Activated CD4-positive, CD25-positive, alpha-beta regulatory T cell (primary cell): ENCODE results near the gene DBP.
A peak's percentile ranks its signal among the peaks of the same experiment; 100 is the strongest.
"Not testable (repeated sequence)": the region's sequence is repeated elsewhere in the genome, so short reads cannot be mapped to it uniquely, and the experiment has no call there.

Experiments used
- DNase-seq, 4 experiments: peaks; one replicate each; lab custom pipeline; 2025; lab: John Stamatoyannopoulos, UW

Gene DBP

DNA sequence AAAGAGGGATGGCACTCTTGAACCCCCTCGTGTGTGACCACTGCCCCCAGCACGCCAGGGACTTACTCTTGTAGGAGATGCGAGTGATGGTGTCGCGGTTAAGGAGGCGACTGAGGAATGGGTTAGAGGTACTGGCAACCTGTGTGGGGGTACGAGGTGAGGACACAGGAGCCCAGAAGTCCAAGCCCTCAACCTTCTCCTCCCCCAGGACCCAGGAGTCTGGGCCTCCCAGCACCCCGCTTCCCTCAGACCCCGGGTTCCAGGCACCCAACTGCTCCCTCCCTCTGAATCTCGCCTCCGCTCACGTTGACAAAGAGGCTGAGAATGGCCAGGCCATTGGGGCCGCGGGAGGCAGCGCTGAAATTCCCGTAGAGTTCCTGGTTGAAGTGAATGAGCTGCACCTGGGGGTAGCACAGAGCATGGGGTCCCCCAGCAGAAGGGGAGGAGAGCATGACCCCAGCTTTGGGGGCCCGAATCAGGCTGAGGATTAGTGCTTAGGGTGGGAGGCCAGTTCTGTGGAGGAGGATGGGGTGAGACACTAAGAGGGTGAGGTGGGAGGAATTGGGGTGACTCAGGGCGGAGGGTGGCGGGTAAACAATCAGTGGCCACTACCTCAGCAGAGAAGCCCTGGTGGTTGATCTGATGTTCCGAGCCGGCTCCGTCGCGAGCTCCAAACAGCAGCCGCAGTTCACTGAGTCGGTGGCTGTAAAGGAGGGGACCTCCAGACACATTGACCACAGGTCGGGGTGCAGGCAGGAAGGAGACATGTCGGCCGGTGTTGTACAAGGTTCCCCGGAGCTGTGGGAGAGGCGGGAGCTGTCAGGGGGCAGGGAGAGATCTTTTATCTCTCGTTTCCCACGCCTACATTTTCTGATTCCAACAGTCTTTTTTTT, 2.5 kb upstream of the DBP start:
- DNase-seq: no peak

DNA sequence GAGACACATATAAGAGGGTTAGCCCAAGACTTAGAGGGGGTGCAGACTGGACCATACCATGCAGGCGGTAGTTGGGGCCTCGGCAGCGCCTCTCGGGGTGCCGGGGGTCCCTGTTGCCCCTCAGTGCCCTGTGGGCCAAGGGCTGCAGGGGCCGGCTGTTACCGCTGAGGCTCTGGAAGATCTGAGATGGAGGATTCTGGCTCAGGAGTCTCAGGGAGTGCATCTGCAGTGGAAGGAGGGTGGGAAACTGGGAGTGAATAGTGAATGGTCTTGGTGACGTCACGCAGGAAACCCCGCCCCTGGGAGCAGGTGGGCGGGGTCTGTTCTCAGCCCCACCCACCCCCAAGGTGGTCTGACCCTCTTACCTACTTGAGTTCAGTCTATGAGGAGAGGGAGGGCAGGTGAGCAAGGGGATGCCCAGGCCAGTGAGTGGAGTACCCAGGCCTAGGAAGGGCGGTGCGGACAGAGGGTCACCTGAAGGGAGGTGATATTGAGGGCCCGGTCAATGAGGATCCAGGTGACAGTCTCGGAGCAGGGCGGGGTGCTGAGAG, 1.7 kb upstream of the DBP start:
- no peak for DNase-seq

DNA sequence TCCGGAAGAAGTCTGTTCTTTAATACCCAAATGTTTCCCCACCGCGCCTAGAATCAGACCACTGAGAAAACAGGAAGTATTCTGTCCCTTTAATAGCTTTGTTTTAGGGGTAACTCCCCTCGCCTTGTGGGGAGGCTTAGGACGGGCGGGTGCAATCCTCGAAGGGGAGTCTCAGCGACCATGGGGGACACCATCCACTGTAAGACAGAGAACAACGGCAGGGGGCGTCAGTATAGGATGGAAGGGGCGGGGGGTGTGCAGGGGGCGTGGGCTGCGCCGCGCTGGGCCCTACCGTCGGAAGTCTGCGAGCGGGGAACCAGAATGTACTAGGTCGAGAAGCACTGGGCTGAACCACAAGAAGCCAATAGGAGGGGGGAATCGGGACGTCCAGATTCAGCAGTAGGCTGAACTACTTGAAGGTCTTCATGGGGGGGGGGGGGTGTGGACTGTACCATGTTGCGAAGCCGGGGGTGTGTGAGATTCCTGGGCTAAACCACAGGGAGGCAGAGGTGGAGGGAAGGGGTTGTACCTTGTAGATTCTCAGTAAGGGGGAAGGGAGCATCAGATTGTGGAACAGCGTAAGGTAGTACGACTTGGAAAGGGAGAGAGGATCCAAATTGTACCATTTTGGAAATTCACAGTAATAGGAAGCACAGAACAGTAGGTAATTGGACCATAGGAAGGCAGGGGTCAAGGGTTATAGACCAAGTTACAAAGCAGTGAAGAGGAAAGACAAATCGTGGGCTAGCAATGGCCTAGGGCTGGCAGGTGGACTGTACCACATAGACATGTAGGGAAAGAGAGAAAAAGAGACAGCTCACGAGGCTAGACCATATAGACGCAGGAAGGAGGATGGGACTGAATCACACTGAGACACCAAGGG, 1.0 kb upstream of the DBP start:
- peak; percentile 58 to 73 (median 64) for DNase-seq

GRCh38 chr19:48637449-48637947, 319 bp upstream of the DBP start:
- peak; percentile 95 to 99 (median 98) for DNase-seq

DNA sequence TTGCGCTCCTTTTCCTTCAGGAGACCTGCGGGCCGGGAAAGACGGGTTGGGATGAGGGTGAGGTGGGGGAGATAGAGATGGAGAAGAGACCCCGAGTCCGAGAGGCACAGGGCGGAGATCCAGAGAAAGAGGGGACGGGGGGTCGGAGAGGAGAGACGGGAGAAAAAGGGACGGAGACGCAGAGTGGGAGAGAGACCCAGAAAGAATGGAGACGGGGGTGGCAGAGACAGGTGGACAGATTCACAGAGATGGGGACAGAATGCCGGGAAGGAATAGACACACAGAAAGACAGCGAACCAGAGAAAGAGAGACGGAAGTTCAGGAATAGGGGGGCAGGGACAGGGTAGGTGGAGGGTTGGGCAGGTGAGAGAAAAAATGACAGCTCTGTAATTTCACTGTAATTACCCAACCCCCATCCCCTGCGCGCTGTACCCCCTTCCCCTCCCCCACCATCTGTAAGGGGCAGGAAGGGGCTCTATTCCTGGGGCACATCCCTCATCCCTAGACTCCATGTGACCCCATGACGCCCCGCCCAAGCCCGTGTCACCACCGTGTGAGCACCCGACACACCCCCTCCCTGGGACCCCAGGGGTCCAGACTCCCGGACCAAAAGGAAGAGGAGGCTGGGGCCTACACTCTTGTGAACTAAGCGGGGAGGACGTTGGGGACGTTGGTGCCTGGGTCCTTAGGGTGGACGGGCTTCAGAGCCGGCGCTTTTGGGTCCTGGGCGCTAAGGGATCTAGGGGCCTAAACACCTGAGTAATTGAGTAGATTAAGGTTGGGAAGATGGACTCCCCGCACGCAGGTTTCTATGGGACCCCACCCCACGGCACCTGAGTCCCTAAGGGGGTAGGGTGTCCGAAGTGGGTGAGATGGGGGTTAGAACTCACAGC, 967 bp downstream of the DBP start:
- DNase-seq: no peak

- peak; percentile 68 to 73 (median 70) for DNase-seq
Observed at GRCh38 chr19:48635263-48635965, 1.8 kb downstream of the DBP start.

- DNase-seq: peak; percentile 81 to 85 (median 84)
Observed at GRCh38 chr19:48634424-48635262, 2.5 kb downstream of the DBP start.

DNA sequence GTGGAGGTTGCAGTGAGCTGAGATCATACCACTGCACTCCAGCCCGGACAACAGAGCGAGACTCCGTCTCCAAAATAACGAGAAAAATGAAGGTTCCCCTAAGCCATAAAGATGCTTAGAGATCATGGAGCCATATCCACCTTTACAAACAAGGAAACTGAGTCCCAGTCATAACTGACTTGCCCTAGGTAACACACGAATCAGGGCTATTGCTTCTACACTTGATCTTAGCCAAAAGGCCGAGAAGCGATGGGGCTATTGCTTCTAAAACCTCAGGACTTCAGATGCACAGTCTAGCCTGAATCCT, 3.2 kb downstream of the DBP start:
- no peak for DNase-seq

- DNase-seq: no peak
Observed at GRCh38 chr19:48633148-48634035, 3.8 kb downstream of the DBP start.

DNA sequence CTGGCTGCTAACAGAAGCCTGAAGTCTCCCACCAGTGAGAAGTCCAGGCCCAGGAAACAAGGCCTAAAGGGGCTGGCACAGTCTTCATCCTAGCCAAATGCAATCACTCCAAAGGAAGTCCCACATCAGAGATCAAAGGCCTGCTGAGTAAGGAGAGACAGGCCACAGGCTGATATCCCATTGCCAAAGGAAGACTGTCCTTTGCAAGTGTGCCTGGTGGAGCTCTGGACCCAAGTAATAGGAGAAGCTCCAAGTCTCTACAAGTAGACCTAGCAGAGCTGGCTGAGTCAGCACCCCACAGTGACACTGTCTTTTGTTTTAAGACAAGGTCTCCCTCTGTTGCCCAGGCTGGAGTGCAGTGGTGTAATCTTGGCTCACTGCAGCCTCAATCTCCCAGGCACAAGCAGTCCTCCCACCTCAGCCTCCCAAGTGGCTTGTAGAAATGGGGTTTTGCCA, 4.5 kb downstream of the DBP start:
- no peak for DNase-seq

DNA sequence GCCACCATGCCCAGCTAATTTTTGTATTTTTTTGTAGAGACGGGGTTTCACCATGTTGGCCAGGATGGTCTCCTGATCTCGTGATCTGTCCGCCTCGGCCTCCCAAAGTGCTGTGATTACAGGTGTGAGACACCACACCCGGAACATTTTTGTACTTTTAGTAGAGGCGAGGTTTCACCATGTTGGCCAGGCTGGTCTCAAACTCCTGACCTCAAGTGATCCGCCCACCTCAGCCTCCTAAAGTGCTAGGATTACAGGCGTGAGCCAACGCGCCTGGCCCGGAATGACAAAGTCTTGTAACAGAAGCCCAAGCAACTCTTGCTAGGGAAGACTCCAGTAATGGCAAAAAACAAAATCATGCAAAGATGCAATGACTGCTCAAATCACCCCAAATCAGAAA, 4.9 kb downstream of the DBP start:
- DNase-seq: not testable (repeated sequence)

DNA sequence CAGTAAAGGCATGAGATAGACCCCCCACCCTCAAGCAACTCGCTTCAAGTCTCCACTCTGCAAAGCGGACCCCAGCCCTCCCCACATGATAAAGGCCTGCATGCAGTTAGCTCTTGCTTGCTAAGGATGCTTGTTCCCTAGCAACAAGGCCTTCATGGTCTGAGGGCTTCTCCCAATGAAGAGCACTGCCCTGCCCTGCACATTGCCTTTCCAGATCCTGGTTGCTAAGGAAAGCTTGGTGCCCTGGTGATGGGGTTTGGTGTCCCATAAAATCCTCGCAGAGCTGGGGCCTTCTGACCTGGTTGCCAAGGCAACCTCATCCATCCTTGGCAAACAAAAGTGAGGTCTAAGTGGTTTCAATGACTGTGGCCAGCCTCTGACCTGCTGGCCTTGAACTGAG, 6.0 kb downstream of the DBP start:
- DNase-seq: no peak

DNA sequence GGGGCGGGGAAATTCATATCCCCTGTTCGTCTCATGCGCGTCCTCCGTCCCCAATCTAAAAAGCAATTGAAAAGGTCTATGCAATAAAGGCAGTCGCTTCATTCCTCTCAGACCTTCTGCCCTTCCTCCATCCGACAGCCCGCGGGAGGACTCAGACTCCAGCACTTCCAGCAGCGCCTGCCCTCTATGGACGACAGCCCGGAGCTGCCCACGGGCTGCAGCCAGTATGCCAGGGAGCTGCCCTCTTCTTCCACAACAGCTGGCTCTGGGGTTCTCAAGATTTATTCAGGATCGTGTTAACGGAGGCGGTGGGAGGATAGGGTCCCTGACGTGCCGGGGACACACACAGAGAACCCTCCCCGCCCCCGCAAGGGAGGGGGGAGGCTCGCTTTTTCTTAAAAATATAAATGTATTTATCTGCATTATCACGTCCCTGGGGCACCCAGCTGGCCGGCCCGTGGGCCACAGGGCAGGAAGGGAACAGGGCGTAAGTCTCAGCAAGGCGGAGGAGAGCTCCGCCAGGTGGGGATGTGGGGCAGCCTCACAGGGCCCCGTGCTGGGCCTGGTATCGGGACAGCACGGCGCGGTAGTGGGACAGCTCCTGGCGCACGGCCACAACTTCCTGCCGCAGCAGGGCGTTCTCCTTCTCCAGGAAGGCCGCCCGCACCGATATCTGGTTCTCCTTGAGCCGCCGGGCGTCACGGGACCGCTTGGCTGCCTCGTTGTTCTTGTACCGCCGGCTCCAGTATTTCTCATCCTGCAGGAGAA, 6.7 kb downstream of the DBP start:
- DNase-seq: no peak

DNA sequence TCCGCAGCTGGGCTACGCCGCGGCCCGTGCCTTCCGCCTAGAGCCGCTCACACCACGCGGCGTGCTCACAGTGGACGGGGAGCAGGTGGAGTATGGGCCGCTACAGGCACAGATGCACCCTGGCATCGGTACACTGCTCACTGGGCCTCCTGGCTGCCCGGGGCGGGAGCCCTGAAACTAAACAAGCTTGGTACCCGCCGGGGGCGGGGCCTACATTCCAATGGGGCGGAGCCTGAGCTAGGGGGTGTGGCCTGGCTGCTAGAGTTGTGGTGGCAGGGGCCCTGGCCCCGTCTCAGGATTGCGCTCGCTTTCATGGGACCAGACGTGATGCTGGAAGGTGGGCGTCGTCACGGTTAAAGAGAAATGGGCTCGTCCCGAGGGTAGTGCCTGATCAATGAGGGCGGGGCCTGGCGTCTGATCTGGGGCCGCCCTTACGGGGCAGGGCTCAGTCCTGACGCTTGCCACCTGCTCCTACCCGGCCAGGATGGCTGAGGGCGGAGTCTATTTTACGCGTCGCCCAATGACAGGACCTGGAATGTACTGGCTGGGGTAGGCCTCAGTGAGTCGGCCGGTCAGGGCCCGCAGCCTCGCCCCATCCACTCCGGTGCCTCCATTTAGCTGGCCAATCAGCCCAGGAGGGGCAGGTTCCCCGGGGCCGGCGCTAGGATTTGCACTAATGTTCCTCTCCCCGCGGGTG, 7.4 kb downstream of the DBP start:
- DNase-seq: no peak

- DNase-seq: no peak
Observed at GRCh38 chr19:48629297-48629598, 7.9 kb downstream of the DBP start.

DNA sequence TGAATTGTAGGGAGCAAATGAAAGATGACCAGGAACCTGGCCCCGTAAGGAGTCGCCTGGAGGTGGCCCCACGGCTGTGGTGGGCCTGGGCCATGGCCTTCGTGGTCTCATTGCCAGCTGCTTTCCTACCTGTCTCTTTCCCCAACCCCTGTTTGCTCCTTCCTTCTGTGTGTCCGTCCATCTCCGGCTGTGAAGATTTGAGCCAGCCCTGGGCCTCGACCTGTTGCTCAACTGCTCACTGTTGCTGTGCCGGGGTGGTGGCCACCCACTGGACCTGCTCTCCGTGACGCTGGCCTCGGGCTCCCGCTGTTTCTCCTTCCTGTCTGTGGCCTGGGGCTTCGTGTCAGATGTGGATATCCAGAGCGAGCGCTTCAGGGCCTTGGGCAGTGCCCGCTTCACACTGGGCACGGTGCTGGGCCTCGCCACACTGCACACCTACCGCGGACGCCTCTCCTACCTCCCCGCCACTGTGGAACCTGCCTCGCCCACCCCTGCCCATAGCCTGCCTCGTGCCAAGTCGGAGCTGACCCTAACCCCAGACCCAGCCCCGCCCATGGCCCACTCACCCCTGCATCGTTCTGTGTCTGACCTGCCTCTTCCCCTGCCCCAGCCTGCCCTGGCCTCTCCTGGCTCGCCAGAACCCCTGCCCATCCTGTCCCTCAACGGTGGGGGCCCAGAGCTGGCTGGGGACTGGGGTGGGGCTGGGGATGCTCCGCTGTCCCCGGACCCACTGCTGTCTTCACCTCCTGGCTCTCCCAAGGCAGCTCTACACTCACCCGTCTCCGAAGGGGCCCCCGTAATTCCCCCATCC, 8.5 kb downstream of the DBP start:
- DNase-seq: no peak

DNA sequence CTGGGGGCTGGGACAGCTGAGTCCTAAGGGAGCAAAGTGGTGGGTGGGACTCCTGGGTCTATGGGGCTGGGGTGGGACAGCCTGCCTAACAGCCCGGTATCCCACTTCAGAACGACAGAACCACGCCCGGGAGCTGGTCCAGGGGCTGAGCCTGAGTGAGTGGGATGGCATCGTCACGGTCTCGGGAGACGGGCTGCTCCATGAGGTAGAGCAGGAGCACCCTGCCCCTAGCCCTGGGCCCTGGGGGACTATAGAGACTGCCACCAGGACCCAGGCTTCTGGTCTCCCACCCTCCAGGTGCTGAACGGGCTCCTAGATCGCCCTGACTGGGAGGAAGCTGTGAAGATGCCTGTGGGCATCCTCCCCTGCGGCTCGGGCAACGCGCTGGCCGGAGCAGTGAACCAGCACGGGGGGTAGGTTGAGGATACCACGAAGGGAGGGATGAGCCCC, 9.3 kb downstream of the DBP start:
- no peak for DNase-seq
